ENCODE measurements around the gene TCF12. TPM values are rescaled to one million over a fixed set of nuclear protein-coding genes. Genes with fewer than 3 reads are reported as not detected.

TCF12 gene
- polyA plus RNA-seq, 2 donors: 6.8 to 9.5 TPM

DNA sequence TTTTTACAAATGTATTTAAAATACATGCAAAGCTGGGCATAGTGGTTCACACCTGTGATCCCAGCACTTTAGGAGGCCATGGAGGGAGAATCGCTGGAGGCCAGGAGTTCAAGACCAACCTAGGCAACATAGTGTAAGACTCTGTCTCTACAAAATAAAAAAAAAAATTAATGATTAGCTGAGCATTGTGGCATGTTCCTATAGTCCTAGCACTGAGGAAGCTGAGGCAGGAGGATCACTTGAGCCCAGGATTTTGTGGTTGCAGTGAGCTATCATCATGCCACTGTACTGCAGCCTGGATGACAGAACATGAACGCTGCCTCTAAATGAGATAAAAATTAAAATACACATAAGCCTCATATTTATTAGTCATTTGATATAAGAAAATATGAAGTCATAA lies 142.8 kb downstream of the TCF12 start:
- Histone ChIP-seq H3K27ac (ENCODE audit: low read depth in 2 of 2, low read length in 1 of 2) (no peak overlapping the region), H3K9me3 (ENCODE audit: control insufficient read depth in 2 of 2, insufficient read depth in 1 of 2, low read depth in 1 of 2, low read length in 1 of 2) (no peaks in the 10 kb centered on the region), H3K4me3 (ENCODE audit: low read depth in 1 of 2, low read length in 2 of 2) (no peak overlapping the region), H3K36me3 (ENCODE audit: control insufficient read depth in 2 of 2, insufficient read depth in 2 of 2, low read length in 1 of 2) (no peaks in the 10 kb centered on the region), H3K4me1 (ENCODE audit: control insufficient read depth in 2 of 2, insufficient read depth in 2 of 2, low read length in 1 of 2) (no peaks in the 10 kb centered on the region), H3K27me3 (ENCODE audit: control insufficient read depth in 1 of 2, insufficient read depth in 2 of 2, low read length in 2 of 2) (no peaks in the 10 kb centered on the region)
- WGBS, 2 donors: 92 to 97% methylated on average over 2 of the region's 2 CpGs

DNA sequence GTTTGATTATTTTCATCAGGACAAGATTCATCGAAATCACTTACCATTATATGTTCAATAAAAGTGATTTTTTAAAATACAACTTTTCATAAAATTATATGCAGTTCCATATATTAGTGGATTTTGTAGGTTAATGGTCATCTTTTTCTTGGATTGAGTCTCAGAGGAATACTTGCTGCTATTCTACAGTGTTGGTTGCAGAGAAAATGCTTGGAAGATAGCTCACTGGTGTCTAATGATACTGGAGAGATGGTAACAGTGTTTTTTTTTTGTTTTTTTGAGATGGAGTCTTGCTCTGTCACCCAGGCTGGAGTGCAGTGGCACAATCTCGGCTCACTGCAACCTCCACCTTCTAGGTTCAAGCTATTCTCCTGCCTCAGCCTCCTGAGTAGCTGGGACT lies 143.3 kb downstream of the TCF12 start:
- Histone ChIP-seq H3K36me3 (ENCODE audit: control insufficient read depth in 2 of 2, insufficient read depth in 2 of 2, low read length in 1 of 2) (no peaks in the 10 kb centered on the region), H3K4me3 (ENCODE audit: low read depth in 1 of 2, low read length in 2 of 2) (no peak overlapping the region), H3K27me3 (ENCODE audit: control insufficient read depth in 1 of 2, insufficient read depth in 2 of 2, low read length in 2 of 2) (no peaks in the 10 kb centered on the region), H3K9me3 (ENCODE audit: control insufficient read depth in 2 of 2, insufficient read depth in 1 of 2, low read depth in 1 of 2, low read length in 1 of 2) (no peaks in the 10 kb centered on the region), H3K4me1 (ENCODE audit: control insufficient read depth in 2 of 2, insufficient read depth in 2 of 2, low read length in 1 of 2) (no peaks in the 10 kb centered on the region), H3K27ac (ENCODE audit: low read depth in 2 of 2, low read length in 1 of 2) (no peak overlapping the region)
- WGBS, 2 donors: 94 to 100% methylated on average over 2 of the region's 2 CpGs

DNA sequence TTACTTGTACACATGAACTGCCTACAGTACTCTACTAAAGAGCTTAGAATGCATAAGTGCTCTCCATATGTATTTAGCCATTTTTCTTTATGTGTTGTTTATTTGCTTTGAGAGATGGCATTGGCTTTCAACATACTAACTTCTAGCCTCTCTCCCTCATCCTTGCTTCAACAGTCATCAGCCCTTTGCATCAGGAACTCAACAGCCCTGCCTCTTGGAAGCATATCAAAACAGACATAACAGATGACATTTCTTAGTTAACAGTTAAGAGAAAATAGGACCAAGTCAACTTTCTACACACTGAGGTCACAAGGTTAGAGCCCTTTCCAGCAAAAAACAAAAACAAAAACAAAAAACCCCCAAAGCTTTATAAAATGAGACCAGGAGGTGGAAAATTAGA lies 145.6 kb downstream of the TCF12 start:
- Histone ChIP-seq H3K4me1 (ENCODE audit: control insufficient read depth in 2 of 2, insufficient read depth in 2 of 2, low read length in 1 of 2) (no peaks in the 10 kb centered on the region), H3K27ac (ENCODE audit: low read depth in 2 of 2, low read length in 1 of 2) (no peak overlapping the region), H3K36me3 (ENCODE audit: control insufficient read depth in 2 of 2, insufficient read depth in 2 of 2, low read length in 1 of 2) (no peaks in the 10 kb centered on the region), H3K27me3 (ENCODE audit: control insufficient read depth in 1 of 2, insufficient read depth in 2 of 2, low read length in 2 of 2) (no peaks in the 10 kb centered on the region), H3K9me3 (ENCODE audit: control insufficient read depth in 2 of 2, insufficient read depth in 1 of 2, low read depth in 1 of 2, low read length in 1 of 2) (no peaks in the 10 kb centered on the region), H3K4me3 (ENCODE audit: low read depth in 1 of 2, low read length in 2 of 2) (no peak overlapping the region)

DNA sequence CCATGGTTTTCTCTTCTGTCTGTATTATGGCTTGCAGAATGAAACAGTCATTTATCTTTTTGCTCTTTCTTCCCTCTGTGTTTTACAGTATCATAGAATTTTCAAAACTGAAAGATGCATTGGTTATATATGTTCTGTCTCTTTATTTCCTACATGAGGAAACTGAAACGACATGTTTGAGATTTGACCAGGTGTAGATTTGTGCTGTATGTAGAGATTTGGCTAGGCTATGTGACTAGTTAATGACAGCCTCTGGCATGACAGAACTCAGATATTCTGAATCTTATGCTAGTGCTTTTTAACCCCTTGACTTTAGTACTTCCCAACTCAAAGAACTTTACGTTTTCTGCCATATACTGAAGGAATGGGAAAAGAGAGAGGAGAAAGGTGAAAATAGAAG lies 151.0 kb downstream of the TCF12 start:
- WGBS, 2 donors: 74 to 76% methylated on average over 2 of the region's 2 CpGs
- Histone ChIP-seq H3K4me1 (ENCODE audit: control insufficient read depth in 2 of 2, insufficient read depth in 2 of 2, low read length in 1 of 2) (no peaks in the 10 kb centered on the region), H3K4me3 (ENCODE audit: low read depth in 1 of 2, low read length in 2 of 2) (no peak overlapping the region), H3K27me3 (ENCODE audit: control insufficient read depth in 1 of 2, insufficient read depth in 2 of 2, low read length in 2 of 2) (no peaks in the 10 kb centered on the region), H3K9me3 (ENCODE audit: control insufficient read depth in 2 of 2, insufficient read depth in 1 of 2, low read depth in 1 of 2, low read length in 1 of 2) (no peaks in the 10 kb centered on the region), H3K36me3 (ENCODE audit: control insufficient read depth in 2 of 2, insufficient read depth in 2 of 2, low read length in 1 of 2) (no peaks in the 10 kb centered on the region), H3K27ac (ENCODE audit: low read depth in 2 of 2, low read length in 1 of 2) (no peak overlapping the region)

DNA sequence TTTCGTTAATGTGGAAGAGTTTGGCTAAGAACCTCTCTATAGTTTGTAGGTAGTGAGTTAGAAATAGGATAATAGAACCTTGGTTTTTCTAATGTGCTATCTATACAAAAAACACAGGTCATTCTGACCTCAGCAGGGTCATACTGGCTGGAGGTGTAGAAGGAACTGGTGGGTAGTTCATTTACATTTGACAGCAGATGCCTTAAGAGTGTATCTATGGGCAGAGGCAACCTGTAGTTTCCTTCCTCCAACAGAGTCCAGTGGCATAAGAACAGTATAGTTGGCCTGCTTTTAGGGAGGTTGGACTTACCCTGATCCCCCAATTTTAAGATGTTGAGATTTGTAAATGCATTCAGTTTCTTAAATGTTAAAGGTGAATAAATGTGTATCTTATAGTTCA lies 152.2 kb downstream of the TCF12 start:
- 94 to 97% methylated on average over 1 of the region's 1 CpG for WGBS, 2 donors
- H3K4me1 ChIP-seq (ENCODE audit: control insufficient read depth in 2 of 2, insufficient read depth in 2 of 2, low read length in 1 of 2): no peaks in the 10 kb centered on the region
- H3K27me3 ChIP-seq (ENCODE audit: control insufficient read depth in 1 of 2, insufficient read depth in 2 of 2, low read length in 2 of 2): no peaks in the 10 kb centered on the region
- H3K9me3 ChIP-seq (ENCODE audit: control insufficient read depth in 2 of 2, insufficient read depth in 1 of 2, low read depth in 1 of 2, low read length in 1 of 2): no peaks in the 10 kb centered on the region
- no peaks in the 10 kb centered on the region for H3K36me3 ChIP-seq (ENCODE audit: control insufficient read depth in 2 of 2, insufficient read depth in 2 of 2, low read length in 1 of 2)
- H3K4me3 ChIP-seq (ENCODE audit: low read depth in 1 of 2, low read length in 2 of 2): no peak overlapping the region
- H3K27ac ChIP-seq (ENCODE audit: low read depth in 2 of 2, low read length in 1 of 2): no peak overlapping the region

DNA sequence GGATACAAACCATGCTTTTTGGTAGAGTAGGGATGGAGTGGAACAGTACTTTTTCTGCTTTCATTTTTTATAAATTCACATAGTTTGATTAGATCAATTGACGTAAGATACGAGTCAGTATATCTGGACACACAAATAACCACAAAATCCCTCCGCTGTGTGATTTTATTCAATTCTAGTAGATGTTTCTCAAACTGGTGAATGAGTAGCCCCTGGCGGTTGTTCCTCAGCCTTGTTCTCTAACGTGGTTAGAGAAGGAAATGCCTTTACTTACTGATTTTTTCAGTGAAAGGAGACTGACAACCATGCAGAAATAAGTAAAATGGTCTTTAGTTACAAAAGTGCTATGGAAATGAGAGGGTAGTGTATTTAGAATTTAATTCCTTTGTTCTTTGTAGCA lies 161.0 kb downstream of the TCF12 start:
- 79 to 80% methylated on average over 5 of the region's 5 CpGs for WGBS, 2 donors
- Histone ChIP-seq H3K27ac (ENCODE audit: low read depth in 2 of 2, low read length in 1 of 2) (no peak overlapping the region), H3K4me3 (ENCODE audit: low read depth in 1 of 2, low read length in 2 of 2) (no peak overlapping the region)

DNA sequence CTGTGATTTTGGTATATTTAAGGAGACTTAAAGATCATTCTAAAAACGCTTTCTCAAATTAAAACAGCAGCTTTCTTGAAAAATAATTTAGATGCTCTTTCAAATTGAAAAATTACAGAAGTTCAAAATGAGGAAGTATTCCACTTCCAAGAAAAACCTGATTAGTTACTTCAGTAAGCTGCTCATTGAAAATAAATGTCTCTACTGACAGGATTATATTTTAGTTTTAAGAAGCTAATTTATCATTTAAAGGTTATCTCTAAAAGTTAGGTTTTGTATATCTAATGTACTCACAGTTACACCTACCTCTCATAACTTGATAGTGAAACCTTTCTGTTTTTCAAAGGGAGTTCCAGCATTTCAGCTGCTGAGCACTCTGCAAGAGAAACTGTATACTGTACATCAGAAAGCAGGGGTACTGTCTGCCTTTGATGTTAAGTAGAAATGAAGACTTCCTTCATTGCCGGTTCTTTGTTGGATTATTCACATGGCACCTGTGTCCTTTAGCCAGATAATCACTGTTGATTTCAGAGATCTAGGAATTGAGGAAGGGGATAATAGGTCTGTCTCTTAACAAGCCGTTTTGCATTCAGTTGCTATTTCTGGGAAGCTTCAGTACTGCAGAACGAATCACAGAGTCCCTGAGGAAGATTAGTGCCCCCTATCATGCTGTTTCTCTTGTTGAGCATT lies 161.6 kb downstream of the TCF12 start:
- Histone ChIP-seq H3K36me3 (ENCODE audit: control insufficient read depth in 2 of 2, insufficient read depth in 2 of 2, low read length in 1 of 2) (no peaks in the 10 kb centered on the region), H3K9me3 (ENCODE audit: control insufficient read depth in 2 of 2, insufficient read depth in 1 of 2, low read depth in 1 of 2, low read length in 1 of 2) (no peaks in the 10 kb centered on the region), H3K27ac (ENCODE audit: low read depth in 2 of 2, low read length in 1 of 2) (no peak overlapping the region), H3K4me1 (ENCODE audit: control insufficient read depth in 2 of 2, insufficient read depth in 2 of 2, low read length in 1 of 2) (no peaks in the 10 kb centered on the region), H3K4me3 (ENCODE audit: low read depth in 1 of 2, low read length in 2 of 2) (no peak overlapping the region), H3K27me3 (ENCODE audit: control insufficient read depth in 1 of 2, insufficient read depth in 2 of 2, low read length in 2 of 2) (no peaks in the 10 kb centered on the region)
- WGBS, 2 donors: 58 to 63% methylated on average over 4 of the region's 4 CpGs

More for the DNA sequence above, 161.0 kb downstream of the TCF12 start:
- Histone ChIP-seq H3K27me3 (ENCODE audit: control insufficient read depth in 1 of 2, insufficient read depth in 2 of 2, low read length in 2 of 2) (no peaks in the 10 kb centered on the region), H3K36me3 (ENCODE audit: control insufficient read depth in 2 of 2, insufficient read depth in 2 of 2, low read length in 1 of 2) (no peaks in the 10 kb centered on the region), H3K4me1 (ENCODE audit: control insufficient read depth in 2 of 2, insufficient read depth in 2 of 2, low read length in 1 of 2) (no peaks in the 10 kb centered on the region), H3K9me3 (ENCODE audit: control insufficient read depth in 2 of 2, insufficient read depth in 1 of 2, low read depth in 1 of 2, low read length in 1 of 2) (no peaks in the 10 kb centered on the region)

DNA sequence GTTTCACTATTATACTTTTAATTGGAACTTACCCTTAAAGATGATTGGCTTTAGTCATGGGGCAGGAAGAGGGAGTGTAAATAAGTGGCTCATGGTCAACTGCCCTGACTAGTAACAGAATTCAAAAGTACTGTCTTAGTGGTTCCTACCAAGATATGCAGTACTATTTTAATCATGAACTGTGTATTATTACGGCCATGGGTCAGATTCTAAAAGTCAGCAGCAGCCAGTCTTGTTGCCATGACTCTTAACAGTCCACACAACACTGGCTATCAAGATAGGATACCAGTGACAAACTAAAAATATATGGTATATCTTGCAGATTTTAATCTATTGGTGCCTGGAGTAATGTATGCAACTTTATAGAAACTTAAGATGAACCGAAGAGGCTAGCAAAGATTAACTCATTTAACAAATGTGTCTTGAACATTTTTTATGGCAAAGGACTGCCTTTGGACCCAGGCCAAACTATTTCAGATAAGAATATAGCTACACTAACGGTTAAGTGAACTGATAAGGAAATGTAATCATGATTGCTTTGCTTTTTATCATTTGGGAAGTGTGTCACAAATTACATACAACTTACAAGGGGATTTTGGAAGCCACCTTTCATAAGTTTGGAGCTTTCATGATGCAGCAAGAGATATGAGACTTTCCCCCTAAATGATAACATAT lies 163.7 kb downstream of the TCF12 start:
- no peak overlapping the region for H3K27ac ChIP-seq (ENCODE audit: low read depth in 2 of 2, low read length in 1 of 2)
- no peaks in the 10 kb centered on the region for H3K36me3 ChIP-seq (ENCODE audit: control insufficient read depth in 2 of 2, insufficient read depth in 2 of 2, low read length in 1 of 2)
- no peaks in the 10 kb centered on the region for H3K4me1 ChIP-seq (ENCODE audit: control insufficient read depth in 2 of 2, insufficient read depth in 2 of 2, low read length in 1 of 2)
- H3K9me3 ChIP-seq (ENCODE audit: control insufficient read depth in 2 of 2, insufficient read depth in 1 of 2, low read depth in 1 of 2, low read length in 1 of 2): no peaks in the 10 kb centered on the region
- 55 to 70% methylated on average over 3 of the region's 3 CpGs for WGBS, 2 donors
- H3K4me3 ChIP-seq (ENCODE audit: low read depth in 1 of 2, low read length in 2 of 2): no peak overlapping the region
- no peaks in the 10 kb centered on the region for H3K27me3 ChIP-seq (ENCODE audit: control insufficient read depth in 1 of 2, insufficient read depth in 2 of 2, low read length in 2 of 2)

DNA sequence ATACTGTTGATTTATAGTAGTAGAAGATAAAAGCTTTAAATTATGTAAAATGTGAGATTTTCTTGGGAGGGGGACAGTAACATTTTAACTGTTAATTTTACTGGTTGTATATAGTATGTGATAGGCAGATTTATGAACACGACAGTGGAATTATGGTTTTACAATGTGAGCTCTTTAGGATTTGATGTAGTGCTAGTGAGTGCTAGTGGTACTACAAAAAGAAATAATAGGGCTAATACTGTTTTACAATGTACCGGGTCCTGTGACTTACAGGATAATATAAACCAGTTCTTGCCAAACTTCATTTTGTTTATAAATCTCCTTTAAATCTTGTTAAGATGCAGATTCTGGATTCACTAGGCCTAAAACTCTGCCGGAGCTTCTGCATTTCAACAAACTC lies 165.7 kb downstream of the TCF12 start:
- no peak overlapping the region for H3K4me3 ChIP-seq (ENCODE audit: low read depth in 1 of 2, low read length in 2 of 2)
- no peak overlapping the region for H3K27ac ChIP-seq (ENCODE audit: low read depth in 2 of 2, low read length in 1 of 2)
- 51 to 59% methylated on average over 3 of the region's 3 CpGs for WGBS, 2 donors
- no peaks in the 10 kb centered on the region for H3K36me3 ChIP-seq (ENCODE audit: control insufficient read depth in 2 of 2, insufficient read depth in 2 of 2, low read length in 1 of 2)
- H3K4me1 ChIP-seq (ENCODE audit: control insufficient read depth in 2 of 2, insufficient read depth in 2 of 2, low read length in 1 of 2): no peaks in the 10 kb centered on the region
- H3K27me3 ChIP-seq (ENCODE audit: control insufficient read depth in 1 of 2, insufficient read depth in 2 of 2, low read length in 2 of 2): no peaks in the 10 kb centered on the region
- H3K9me3 ChIP-seq (ENCODE audit: control insufficient read depth in 2 of 2, insufficient read depth in 1 of 2, low read depth in 1 of 2, low read length in 1 of 2): no peaks in the 10 kb centered on the region

DNA sequence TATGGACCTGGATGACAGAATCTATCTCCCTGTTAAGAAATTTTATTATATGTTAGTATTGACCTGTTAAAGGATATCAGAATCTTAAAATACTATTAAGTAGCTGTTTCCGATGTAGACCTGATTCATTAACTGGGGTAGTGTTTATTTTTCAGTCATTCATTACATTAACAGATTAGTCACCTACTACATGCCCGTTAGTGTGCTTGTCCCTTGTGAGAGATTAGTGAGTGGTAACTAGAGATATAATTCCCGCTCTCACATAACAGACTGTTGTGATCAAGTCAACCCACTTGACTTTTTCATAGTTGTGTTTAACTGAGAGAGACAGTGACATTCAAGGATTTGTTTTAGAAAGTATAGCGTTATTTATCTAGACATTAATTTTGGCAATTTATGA lies 166.8 kb downstream of the TCF12 start:
- Histone ChIP-seq H3K27ac (ENCODE audit: low read depth in 2 of 2, low read length in 1 of 2) (no peak overlapping the region), H3K9me3 (ENCODE audit: control insufficient read depth in 2 of 2, insufficient read depth in 1 of 2, low read depth in 1 of 2, low read length in 1 of 2) (no peaks in the 10 kb centered on the region), H3K4me3 (ENCODE audit: low read depth in 1 of 2, low read length in 2 of 2) (no peak overlapping the region), H3K27me3 (ENCODE audit: control insufficient read depth in 1 of 2, insufficient read depth in 2 of 2, low read length in 2 of 2) (no peaks in the 10 kb centered on the region), H3K36me3 (ENCODE audit: control insufficient read depth in 2 of 2, insufficient read depth in 2 of 2, low read length in 1 of 2) (no peaks in the 10 kb centered on the region), H3K4me1 (ENCODE audit: control insufficient read depth in 2 of 2, insufficient read depth in 2 of 2, low read length in 1 of 2) (no peaks in the 10 kb centered on the region)
- 77 to 82% methylated on average over 4 of the region's 4 CpGs for WGBS, 2 donors
